Measurements from ENCODE around the gene HDGFL3.

DNA sequence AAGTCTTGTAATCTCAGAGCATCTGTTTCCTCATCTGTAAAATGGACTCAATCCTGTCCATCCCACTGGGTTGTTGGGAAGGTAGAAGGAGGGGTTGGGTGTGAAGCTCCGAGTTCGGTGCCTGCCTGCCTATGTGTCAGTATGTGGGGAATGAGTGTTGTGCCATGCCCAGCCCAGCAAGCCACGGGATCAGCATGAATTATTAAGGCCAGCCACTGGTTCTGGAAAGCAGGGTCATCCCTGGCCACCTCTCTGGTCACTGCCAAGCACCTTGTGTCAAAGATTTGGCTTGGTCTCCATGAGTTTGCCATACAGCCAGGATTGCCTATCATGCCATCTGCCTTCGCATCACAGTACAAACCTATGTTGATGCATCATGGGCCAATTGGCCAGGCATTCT is 88.7 kb downstream of the HDGFL3 start:
- TF ChIP-seq, protein P1, sequence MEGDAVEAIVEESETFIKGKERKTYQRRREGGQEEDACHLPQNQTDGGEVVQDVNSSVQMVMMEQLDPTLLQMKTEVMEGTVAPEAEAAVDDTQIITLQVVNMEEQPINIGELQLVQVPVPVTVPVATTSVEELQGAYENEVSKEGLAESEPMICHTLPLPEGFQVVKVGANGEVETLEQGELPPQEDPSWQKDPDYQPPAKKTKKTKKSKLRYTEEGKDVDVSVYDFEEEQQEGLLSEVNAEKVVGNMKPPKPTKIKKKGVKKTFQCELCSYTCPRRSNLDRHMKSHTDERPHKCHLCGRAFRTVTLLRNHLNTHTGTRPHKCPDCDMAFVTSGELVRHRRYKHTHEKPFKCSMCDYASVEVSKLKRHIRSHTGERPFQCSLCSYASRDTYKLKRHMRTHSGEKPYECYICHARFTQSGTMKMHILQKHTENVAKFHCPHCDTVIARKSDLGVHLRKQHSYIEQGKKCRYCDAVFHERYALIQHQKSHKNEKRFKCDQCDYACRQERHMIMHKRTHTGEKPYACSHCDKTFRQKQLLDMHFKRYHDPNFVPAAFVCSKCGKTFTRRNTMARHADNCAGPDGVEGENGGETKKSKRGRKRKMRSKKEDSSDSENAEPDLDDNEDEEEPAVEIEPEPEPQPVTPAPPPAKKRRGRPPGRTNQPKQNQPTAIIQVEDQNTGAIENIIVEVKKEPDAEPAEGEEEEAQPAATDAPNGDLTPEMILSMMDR (IDR thresholded peaks at IDR 0.05 in 4 of 5, conservative IDR thresholded peaks at IDR 0.05 in 1 of 5), result no peak
- no peak for TF ChIP-seq POLR2A (IDR thresholded peaks at IDR 0.05)
